IPS-18c (cell line): ENCODE data around the gene TBC1D9B.

Experiments used
- H3K4me3 ChIP-seq: 2 replicates; pipeline ENCODE4 v1.7.0; 2013; ENCODE audit warnings: low read depth, mild to moderate bottlenecking, low read length, moderate library complexity; ENCODE audit not compliant: insufficient read depth
- H3K9me3 ChIP-seq: one replicate; pipeline ENCODE4 v1.6.1; 2013; ENCODE audit warnings: mild to moderate bottlenecking, low read length, moderate library complexity; ENCODE audit not compliant: control insufficient read depth, insufficient read depth

The TBC1D9B gene

DNA sequence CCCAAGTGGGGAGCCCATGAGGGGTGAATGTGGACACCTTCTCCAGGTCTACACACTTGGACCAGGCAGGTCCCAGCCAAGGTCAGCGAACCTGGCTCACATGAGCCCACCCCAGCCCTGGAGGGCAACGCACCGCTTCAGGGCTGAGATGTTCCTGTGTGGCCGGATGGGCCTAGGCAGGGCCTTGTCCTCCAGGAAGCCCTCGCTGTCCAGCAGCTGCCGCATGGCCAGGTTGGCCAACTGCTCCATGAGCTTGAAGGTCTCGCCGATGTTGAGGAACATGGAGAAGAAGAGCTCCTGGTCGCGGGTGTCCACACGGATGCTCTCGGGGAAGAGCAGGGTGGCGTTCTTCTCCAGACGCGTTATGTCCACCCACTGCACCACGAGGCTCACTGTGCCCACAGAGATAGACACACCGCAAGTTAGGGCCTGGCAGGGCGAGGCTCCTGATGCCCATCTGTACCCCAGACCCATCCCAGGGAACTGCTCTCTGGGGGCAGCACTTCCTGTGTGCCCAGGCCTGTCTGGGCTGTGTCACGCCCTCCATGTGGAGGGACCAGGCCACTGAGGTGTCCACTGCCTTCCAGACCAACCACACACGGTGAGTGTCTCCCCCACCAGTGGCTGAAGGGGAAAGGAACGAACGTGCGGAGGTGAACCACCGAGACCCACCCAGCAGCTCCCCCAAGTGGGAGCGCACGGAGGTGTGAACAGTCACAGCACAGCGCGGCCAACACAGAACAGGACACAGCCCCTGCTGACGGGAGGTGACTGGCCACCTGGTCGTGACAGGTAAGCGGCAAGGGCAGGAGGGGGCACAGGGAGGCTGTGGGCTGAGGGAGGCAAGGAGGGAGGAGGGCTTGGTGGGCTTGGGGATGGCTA is 14.4 kb downstream of the TBC1D9B start:
- Histone ChIP-seq H3K4me3 (no peak overlapping the region), H3K9me3 (no peaks in the 10 kb centered on the region)

DNA sequence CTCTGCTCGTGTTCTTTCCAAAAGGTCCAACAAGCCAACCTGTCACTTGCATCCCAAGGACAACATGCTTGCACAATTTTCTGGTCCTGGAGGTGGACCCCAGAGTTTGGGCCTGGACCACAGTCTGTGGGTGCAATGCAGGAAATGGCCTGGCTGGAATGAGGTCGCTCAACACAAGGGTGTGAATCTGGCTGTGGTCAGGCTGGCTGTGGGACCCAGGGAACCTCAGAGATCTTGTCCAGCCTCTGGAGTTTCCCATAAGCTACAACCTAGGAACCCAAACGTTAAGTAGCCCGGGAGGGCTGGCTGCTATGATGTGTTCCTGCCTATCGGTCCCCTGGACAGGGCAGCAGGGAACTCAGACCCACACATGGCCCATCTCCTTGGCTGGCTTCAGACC is 15.4 kb downstream of the TBC1D9B start:
- H3K9me3 ChIP-seq: no peaks in the 10 kb centered on the region
- no peak overlapping the region for H3K4me3 ChIP-seq

DNA sequence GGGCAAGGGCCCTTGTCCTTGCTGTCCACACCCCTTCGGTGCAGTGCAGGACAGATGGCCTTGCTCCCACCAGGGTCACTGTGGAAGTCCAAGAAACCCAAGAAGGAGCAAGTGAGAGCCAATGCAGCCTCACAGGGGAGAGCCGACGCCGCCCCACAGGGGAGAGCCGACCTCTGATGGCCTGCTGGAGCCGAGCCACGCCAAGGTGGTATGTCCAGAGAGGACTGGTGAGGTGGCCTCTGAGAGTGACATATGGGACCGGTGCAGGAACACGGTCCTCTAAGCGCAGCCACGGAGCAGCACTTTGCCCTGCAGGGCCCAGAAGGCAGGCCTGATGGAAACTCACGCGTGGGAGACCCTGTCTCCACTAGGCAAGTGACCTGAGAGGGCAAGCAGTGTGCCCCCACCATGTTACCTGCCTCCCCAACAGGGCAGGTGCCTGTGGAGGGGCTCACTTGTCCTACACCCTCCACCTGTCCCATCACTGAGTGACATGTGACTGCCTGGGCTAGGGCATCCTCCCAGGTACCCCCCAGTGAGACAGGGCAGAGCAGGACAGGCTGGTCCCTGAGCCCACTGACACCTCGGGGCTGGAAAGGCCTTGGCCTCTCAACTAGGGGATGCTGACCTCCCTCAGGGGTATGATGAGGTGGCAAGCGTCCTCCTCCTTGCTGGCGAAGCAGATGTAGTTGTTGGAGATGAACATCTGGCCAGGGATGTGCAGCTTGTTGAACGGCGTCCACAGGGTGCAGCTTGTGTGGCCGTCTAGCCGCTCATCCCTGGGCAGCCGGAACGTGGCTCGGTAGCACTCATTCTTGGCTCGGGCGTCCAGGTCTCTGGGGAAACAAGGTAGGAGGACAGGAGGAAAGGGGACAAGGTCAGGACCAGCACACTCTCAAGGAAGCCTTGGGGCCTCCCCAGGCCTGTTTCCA is 16.7 kb downstream of the TBC1D9B start:
- H3K4me3 ChIP-seq: no peak overlapping the region
- no peaks in the 10 kb centered on the region for H3K9me3 ChIP-seq

DNA sequence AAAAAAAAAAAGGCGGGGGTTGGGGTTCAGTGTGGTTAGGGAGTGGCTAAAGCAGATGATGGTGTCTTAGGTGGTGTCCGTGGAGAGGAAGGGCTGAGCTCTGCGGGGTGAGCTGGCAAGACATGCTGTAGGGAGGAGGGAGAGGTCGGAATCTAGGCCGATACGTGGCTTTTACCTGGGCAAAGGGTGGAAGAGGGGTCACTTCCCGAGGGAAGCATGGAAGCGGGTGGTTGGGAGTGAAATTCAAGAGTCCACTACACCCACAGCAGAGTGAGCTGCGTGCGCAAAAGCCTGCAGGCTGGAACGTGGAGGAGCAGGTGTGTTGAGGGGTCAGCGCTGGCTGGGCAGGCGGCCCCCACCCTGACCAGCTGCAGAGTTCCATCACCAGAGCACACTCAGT is 17.8 kb downstream of the TBC1D9B start:
- H3K9me3 ChIP-seq: no peaks in the 10 kb centered on the region
- no peak overlapping the region for H3K4me3 ChIP-seq

DNA sequence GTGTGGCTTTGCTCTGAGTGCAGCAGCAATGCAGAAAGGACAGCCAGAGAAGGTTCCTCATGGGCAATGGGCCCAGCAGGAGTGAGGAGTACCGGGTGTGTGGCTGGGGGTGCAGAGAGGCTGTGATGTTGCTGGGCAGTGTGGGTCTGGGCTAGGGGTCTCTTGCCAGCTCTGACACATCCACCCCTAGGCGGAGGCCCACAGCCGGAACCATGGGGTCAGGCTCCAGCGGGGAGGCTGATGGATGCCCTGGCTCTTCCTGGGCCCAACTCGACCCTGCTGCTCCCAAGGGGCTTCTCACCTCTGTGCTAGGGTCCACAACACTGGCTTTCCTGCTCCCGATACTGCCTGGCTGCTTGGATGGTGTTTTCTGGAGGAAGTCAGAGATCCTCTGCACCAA is 19.9 kb downstream of the TBC1D9B start:
- no peak overlapping the region for H3K4me3 ChIP-seq
- peaks cover 7% of the 10 kb centered on the region for H3K9me3 ChIP-seq

DNA sequence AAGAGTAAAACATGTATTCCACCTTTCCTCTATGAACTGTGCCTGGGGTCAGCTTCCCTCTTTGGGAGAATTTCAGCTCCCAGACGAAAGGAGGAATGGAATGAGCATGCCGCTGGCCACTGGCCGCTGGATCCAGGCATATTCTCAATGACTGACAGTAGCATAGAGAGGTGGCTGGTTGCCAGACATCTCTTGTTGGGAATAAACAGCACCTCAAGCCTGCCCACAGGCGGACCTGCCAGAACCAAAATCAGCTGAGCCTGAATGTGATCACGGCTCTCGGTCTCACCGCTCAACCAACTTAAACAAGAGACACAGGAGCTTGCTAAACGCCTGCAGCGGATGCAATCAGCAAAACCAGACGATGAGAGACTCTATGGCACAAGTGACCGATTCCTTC is 20.6 kb downstream of the TBC1D9B start:
- Histone ChIP-seq H3K4me3 (no peak overlapping the region), H3K9me3 (peaks cover 9% of the 10 kb centered on the region)

DNA sequence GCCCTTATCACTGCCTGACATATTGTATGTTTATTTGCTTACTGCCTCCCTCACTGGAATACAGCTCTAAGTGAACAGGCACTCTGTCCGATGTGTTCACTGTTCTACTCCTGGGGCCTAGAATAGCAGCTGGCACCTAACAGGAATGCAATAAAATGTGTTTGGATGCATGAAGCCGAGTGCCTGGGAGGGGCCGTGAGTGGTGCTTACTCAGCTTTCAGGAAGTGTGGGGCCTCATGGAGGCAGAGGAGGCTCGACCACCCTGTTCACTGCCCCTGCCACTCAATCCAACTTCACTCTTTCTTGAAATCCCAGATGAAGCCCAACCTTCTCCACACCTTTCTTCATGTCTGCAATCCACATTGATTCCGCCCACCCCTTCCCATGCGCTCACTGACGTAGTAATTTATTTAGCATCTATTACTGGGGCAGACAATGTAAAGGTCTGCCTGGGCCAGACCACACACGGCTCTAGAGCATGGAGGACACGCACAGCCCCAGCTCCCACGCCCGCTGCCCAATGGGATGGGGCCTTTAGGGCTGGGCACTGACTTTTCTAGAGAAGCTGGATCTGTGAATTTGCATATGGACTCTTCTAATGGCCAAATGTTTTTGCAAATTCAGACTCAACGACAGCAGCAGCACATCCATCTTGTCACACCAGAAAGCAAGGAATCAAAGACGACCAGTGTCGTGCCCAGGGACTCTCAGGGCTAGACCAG is 21.3 kb downstream of the TBC1D9B start:
- Histone ChIP-seq H3K4me3 (no peak overlapping the region), H3K9me3 (peaks cover 9% of the 10 kb centered on the region)

DNA sequence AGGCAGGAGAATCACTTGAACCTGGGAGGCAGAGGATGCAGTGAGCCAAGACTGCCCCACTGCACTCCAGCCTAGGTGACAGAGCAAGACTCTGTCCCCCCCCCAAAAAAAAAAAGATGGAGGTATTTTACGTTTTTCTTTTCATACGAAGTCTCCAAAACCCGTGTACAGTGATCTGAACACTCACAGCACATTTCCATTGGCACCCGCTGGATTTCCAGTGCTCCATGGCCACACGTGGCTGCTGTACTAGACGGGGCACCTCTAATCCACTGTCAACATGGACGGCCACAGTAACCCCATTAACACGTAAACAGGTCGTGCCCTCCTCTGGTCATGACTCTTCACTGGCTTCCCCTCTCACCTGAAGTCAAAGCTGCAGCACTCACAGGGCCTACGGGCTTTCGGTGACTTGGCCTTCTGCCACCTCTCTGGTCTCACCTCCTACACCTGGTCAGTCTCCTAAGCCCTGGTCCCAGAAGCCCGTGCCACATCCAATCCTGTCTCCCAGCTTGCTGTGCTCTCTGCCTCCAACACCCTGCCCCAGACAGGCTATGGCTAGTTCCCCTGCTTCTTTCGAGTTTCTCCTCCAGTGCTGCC is 22.1 kb downstream of the TBC1D9B start:
- no peak overlapping the region for H3K4me3 ChIP-seq
- H3K9me3 ChIP-seq: peaks cover 9% of the 10 kb centered on the region

DNA sequence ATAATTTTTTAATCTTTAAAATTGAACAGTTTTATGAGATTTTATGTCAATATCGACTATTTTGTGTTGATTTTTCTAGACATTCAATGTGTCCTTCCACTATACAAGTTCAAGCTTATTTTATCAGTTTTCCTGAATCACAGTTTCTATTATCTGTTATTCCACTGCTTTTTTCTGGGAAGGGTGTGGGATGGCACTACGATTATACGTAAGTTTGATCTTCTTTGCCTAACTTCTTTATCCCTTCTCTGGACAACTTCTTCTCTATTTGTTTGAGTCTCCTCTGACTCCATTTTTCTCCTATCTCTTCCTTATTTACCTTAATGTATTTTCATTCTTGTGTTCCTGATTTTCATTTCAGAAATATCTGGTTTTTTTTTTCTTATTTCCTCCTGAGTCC is 24.5 kb downstream of the TBC1D9B start:
- Histone ChIP-seq H3K4me3 (no peak overlapping the region), H3K9me3 (peaks cover 9% of the 10 kb centered on the region)

DNA sequence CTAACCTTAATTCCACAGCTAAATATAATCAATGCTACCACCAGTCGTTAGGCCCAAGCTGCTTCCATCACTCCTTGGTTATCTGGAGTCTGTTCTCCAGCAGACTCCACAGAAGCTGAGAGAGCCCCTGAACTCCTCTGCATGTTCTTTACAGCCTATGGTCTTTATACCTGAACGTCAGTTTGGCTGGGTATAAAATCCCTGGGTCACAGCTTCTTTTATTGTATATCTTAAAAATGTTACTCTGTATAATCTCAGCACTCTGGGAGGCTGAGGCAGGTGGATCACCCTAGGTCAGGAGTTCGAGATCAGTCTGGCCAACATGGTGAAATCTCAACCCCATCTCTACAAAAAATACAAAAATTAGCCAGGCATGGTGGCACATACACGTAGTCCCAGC is 25.4 kb downstream of the TBC1D9B start:
- Histone ChIP-seq H3K4me3 (no peak overlapping the region), H3K9me3 (peaks cover 9% of the 10 kb centered on the region)

DNA sequence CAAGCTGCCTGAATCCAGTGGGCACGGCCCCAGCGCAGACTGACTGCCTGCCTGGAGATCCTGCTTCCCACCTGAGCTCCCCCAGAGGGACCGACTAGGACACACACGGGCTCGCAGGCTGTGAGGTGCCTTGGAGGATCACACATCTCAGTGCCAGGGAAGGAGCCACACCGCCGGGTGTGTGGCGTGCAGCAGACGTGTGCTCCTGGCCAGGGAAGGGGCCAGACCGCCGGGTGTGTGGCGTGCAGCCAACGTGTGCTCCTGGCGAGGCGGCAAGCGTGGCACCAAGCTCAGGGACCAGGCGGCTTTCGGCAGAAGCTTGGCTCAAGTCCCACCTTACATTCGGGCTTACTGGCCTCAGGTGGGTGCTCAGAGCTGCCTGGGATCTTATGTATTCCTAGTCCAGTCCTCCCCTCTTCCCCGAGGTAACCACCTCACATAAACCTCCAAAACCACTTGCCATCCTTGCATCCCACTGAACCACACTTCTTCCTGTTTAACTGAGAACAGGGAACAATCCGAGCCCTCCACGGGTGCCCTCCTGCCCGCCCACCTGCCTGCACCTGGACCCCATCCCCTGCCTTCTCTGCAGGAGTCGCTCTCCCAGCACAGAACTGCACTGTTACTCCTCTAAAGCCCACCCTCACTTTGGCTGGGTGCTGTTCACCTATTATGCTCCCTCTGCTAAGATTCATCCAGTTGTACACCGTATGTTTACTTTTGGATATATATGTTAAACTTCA is 26.7 kb downstream of the TBC1D9B start:
- H3K9me3 ChIP-seq: peaks cover 9% of the 10 kb centered on the region

DNA sequence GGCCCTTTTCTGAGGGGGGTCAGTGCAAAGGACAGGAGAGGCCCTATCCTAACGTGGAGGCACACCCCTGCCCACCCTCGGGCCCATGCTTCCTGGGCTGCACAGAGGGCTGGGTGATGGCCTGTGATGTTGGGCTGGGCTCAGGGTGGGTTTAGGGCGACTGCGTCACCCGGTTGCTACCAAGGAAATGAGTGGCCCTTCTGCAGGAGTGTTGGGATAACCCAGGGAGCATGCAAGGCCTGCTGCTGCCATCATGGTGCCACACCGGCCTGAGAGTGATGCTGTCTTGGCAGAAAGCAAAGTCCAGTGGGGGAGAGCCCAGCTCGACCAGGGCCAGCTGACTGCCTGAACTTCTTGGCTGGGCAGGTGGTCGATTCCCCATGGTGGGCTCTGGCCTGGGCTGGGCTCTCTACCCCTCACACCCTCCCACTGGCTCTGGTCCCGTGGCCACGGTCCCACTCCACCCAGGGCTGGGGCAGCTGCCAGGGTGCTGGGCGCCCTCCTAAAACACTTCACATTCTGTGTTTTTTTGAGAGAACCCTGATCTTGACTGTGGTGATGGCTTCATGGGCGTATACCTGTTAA is 27.5 kb downstream of the TBC1D9B start:
- no peak overlapping the region for H3K4me3 ChIP-seq
- H3K9me3 ChIP-seq: peaks cover 9% of the 10 kb centered on the region

More for the DNA sequence above, 26.7 kb downstream of the TBC1D9B start:
- no peak overlapping the region for H3K4me3 ChIP-seq

DNA sequence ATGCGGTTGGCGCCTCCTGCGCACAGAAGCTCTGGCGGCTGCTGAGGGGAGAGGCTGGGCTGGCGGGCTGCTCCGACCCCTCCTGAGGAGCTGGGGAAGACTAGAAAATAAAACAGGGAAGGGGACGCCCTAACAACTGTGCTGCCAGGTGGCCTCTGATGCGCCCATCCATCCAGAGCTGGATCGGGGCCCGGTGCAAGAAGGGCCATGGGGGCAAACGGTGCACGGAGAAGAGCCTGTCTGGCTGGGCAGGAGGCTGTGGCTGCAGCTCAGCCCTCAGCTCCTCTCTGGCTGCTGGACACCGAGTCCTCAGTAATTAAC is 28.0 kb downstream of the TBC1D9B start:
- Histone ChIP-seq H3K4me3 (no peak overlapping the region), H3K9me3 (peaks cover 9% of the 10 kb centered on the region)

DNA sequence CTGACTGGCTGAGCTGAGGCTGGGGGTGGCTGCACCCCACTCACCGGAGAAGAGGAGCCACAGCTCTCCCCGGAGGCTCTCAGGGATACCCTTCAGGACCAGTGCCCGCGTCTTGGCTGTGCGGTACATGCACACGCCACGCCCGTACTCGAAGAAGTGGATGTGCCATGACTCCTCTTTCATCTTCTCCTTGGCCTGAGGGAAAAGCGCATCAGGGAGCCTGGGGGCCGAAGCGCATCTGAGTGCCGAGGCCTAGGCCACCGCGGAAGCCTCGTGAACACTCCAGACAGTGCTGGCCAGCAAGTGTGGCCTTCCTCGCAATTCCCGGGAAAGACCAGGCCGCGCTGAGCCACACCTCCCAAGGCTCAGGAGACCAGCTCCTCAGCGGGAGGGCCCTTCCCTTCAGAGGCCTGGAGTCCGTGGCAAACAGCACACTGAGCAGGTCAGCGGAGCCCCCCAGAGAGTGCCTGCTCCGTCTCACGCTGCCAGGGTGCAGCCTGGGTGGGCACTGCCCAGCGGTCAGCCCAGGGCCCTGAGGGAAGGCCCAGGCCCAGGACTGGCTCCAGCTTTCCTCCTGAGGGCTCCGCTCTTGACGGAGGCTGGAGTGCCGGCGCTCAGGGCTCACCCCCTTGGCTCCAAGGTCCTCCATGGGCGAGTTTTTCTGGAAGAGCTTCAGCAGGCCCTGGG is 28.6 kb downstream of the TBC1D9B start:
- peaks cover 7% of the 10 kb centered on the region for H3K9me3 ChIP-seq
- H3K4me3 ChIP-seq: no peak overlapping the region

DNA sequence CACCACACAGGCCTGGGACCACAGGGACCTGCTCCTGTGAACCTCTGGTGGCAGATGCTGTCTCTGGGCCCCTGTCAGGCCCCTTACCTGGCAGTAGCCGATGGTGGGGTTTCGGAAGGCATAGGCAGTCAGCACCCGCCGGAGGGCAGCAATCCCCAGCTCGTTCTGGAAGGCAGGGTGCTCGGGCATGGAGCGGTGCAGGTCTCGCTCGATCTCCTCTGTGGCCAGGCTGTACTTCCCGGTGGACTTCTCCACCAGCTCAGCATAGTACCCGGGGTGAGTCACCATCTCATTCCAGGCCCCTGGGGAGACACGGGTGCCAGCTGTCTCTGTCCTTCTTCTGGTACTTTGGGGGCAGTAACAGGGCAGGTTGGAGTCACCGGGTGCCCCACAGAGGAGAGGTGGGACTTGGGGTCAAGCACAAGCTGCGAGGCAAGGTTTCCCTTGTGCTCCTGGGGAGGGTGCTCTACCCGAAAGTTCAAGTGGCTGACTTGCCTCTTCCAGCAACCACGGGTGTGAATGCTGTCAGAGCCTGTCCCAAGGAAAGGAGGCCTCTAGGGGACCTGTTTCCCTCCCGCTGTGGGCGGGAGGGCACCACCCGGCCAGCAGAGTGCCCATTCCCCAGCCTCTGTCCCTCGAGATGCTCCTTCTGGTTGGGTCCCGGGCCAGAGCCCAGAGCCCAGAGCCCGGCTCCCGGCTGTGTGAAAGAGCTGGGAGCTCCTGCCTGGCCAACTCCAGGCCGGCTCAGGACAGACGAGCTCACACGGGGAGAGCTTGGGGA is 29.3 kb downstream of the TBC1D9B start:
- H3K9me3 ChIP-seq: peaks cover 3% of the 10 kb centered on the region
- no peak overlapping the region for H3K4me3 ChIP-seq
